Measurements from ENCODE around the gene ADGRF3. TPM values are rescaled to one million over a fixed set of nuclear protein-coding genes. Genes with fewer than 3 reads are reported as not detected.

Gene ADGRF3
- total RNA-seq, 1 donor from 2014 or later = 1.0 TPM

DNA sequence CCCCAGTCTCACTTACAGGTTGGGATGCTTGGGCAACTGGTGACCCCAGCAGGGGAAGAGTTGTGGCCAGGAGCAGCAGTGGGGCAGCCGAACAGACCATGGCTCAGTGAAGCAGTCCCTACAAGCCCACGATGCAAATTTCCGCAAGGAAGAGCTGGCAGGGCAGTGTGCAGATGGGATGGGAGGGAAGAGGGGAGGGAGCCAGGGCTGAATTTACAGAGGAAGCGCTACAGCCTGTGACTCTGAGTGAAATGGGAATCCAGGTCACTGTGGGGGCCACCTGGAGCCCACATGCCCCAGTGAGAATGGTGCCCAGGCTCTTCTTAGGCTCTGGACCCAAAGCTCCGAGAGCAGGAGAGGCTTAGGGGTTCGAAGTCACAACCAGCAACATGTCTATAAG, 27.6 kb downstream of the ADGRF3 start:
- ChIA-PET CTCF (no interaction called here), POLR2A (no interaction called here)
- ATAC-seq (ENCODE audit: low read depth) = no peak
- Mint-ChIP-seq H3K9me3 (no peaks in the 10 kb centered on the region), H3K27me3 (no peaks in the 10 kb centered on the region), H3K27ac (no peak overlapping the region), H3K36me3 (ENCODE audit: low read depth) (no peaks in the 10 kb centered on the region), H3K4me1 (no peaks in the 10 kb centered on the region), H3K4me3 (no peak overlapping the region)
- no peak for DNase-seq
- intact Hi-C loops (cut with micrococcal nuclease) = no loop called here
- TF ChIP-seq, protein P1, sequence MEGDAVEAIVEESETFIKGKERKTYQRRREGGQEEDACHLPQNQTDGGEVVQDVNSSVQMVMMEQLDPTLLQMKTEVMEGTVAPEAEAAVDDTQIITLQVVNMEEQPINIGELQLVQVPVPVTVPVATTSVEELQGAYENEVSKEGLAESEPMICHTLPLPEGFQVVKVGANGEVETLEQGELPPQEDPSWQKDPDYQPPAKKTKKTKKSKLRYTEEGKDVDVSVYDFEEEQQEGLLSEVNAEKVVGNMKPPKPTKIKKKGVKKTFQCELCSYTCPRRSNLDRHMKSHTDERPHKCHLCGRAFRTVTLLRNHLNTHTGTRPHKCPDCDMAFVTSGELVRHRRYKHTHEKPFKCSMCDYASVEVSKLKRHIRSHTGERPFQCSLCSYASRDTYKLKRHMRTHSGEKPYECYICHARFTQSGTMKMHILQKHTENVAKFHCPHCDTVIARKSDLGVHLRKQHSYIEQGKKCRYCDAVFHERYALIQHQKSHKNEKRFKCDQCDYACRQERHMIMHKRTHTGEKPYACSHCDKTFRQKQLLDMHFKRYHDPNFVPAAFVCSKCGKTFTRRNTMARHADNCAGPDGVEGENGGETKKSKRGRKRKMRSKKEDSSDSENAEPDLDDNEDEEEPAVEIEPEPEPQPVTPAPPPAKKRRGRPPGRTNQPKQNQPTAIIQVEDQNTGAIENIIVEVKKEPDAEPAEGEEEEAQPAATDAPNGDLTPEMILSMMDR (IDR thresholded peaks at IDR 0.05) = no peak

DNA sequence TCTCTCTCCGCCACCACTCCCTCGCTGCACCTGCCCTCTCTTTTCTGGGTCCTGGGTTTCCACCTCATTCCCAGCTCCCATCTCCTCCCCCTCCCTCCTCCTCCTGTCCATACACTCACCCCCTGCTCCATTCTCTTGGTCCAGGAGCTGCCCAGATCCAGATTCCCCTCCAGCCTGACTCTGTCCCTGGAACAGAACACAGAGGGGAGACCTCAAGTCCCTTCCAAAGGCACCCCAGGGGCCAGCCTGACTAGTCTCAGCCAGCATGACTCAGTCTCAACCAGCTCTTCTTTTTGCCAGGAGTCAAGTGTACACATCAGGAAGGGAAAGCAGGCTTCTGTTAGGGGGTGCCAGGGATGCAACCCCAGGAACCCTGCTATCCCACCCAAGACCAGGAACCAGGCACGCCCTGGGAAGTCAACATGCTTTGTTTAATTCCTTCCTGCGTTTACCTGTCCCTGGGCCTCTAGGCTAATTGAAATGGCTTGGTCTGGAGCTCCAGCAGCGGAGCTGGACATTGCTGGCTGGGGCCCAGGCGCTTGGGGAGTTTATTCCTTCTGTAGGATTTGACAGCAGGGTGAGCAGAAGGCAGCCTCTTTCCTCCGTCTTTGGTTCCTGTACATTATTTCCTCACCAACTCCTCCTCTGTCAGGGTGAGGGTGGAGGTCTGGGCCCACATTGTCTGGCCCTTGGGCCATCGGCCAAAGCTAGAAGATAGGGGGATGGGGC, 29.0 kb downstream of the ADGRF3 start:
- Mint-ChIP-seq H3K4me3 (no peak overlapping the region), H3K4me1 (no peaks in the 10 kb centered on the region)

DNA sequence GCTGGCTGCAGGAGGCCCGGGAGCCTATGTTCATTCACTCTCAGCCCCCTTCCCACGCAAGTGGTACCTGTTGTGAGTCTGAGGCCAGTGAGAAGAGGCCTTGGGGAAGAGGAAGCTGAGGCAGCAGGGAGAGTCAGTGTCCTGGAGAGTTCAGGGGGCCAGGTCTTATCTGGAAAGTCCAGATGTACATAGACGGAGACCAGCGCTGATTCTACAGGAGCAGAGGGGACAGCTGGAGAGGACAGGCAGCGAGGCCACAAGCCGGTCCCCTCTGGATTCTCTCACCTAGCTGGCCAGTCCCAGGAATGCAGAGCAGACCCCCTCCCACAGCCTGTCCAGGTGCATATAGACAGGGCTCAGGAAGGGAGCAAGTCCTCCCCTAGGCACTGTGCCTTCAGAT, 29.7 kb downstream of the ADGRF3 start:
- no peaks in the 10 kb centered on the region for H3K36me3 Mint-ChIP-seq (ENCODE audit: low read depth)
- no peak overlapping the region for H3K27ac Mint-ChIP-seq
- ATAC-seq (ENCODE audit: low read depth) (no peak), DNase-seq (no peak)
- POLR2A ChIA-PET = no interaction called here
- no peak overlapping the region for H3K4me3 Mint-ChIP-seq
- intact Hi-C loops (cut with micrococcal nuclease) = no loop called here
- CTCF ChIA-PET = no interaction called here
- H3K27me3 Mint-ChIP-seq = no peaks in the 10 kb centered on the region
- no peaks in the 10 kb centered on the region for H3K9me3 Mint-ChIP-seq
- TF ChIP-seq, protein P1 (IDR thresholded peaks at IDR 0.05) = no peak
- no peaks in the 10 kb centered on the region for H3K4me1 Mint-ChIP-seq

More for the DNA sequence above, 29.0 kb downstream of the ADGRF3 start:
- TF ChIP-seq, protein P1 (IDR thresholded peaks at IDR 0.05) = no peak
- intact Hi-C loops (cut with micrococcal nuclease) = no loop called here
- ChIA-PET CTCF (no interaction called here), POLR2A (no interaction called here)
- Mint-ChIP-seq H3K9me3 (no peaks in the 10 kb centered on the region), H3K27me3 (no peaks in the 10 kb centered on the region), H3K27ac (no peak overlapping the region), H3K36me3 (ENCODE audit: low read depth) (no peaks in the 10 kb centered on the region)
- no peak for DNase-seq
- ATAC-seq (ENCODE audit: low read depth) = no peak

DNA sequence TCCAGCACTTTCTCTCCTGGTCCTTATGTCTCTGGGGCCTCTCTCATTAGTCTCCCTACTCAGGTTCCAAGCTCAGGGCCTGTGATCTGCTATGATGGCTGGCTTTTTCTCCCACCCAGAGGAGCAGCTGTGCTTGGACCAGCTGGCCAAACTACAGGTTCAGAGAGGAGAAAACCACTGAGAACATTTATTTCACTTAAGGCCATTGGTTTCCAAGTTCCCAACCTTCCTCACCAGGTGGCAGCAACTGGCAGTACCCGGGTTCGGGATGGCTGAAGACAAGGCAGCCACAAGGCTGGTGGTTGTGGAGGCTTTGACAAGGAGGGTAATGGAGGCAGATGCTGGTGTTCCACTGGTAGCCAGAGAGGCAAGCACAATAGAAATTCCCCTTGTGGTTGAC, 30.5 kb downstream of the ADGRF3 start:
- ChIA-PET POLR2A (no interaction called here), CTCF (no interaction called here)
- TF ChIP-seq, protein P1 (IDR thresholded peaks at IDR 0.05) = no peak
- Mint-ChIP-seq H3K27me3 (no peaks in the 10 kb centered on the region), H3K4me1 (no peaks in the 10 kb centered on the region), H3K4me3 (no peak overlapping the region), H3K27ac (no peak overlapping the region), H3K9me3 (no peaks in the 10 kb centered on the region), H3K36me3 (ENCODE audit: low read depth) (no peaks in the 10 kb centered on the region)
- intact Hi-C loops (cut with micrococcal nuclease) = no loop called here
- DNase-seq = no peak
- ATAC-seq (ENCODE audit: low read depth) = no peak

DNA sequence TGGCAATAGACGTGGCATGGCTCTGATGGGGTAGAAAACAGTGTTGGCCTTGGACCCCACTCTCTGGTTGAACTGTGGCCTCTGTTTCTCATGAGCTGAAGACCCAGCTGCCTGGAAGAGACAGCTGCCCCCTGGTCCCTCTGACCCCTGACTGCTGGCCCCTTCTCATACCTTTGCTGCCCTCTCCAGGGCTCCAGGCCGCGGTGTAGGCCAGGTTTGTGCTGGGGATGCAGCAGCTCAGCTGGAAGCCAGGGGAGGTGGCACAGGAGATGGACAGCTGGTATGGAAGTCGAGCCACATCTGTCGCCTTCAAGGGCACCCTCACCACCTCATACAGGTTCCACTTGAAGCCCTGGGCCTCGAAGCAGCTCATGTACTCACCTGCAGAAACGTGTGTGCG, 32.3 kb downstream of the ADGRF3 start:
- CTCF ChIA-PET = no interaction called here
- Mint-ChIP-seq H3K4me3 (no peak overlapping the region), H3K27me3 (no peaks in the 10 kb centered on the region), H3K4me1 (no peaks in the 10 kb centered on the region), H3K27ac (no peak overlapping the region), H3K9me3 (no peaks in the 10 kb centered on the region), H3K36me3 (ENCODE audit: low read depth) (no peaks in the 10 kb centered on the region)
- no peak for DNase-seq
- TF ChIP-seq, protein P1 (IDR thresholded peaks at IDR 0.05) = no peak
- POLR2A ChIA-PET = no interaction called here
- intact Hi-C loops (cut with micrococcal nuclease) = no loop called here
- ATAC-seq (ENCODE audit: low read depth) = no peak
